RWPE1 (cell line): ENCODE measurements around the gene DCP2.

Source experiments
- CTCF ChIA-PET: fragments of 350-600 bp; sonication (Branson Sonifier 250); formaldehyde crosslinking; extraction: SDS; loops from one replicate; lab custom pipeline; 2021; lab: Yijun Ruan, JAX
- POLR2A ChIA-PET: fragments of 400-600 bp; formaldehyde crosslinking; extraction: SDS; loops from one replicate; lab custom pipeline; 2020; ENCODE audit warnings: antibody characterized with exemption; ENCODE audit not compliant: low non-redundant PET; lab: Yijun Ruan, JAX
- DNase-seq: peaks from one replicate; pipeline ENCODE4 v3.0.0; 2012; ENCODE audit warnings: low spot score
- H3K27ac ChIP-seq: fragments of 450-650 bp; 2 replicates; pipeline ENCODE4 v1.5.1; 2017
- TF ChIP-seq, protein P1 (sequence below): fragments of 450-650 bp; conservative IDR thresholded peaks from 2 replicates; pipeline ENCODE4 v1.5.1; 2017; ENCODE audit warnings: low read depth, mild to moderate bottlenecking

Gene DCP2

GRCh38 chr5:112965733-112966306, 10.8 kb upstream of the DCP2 start:
- TF ChIP-seq, protein P1, sequence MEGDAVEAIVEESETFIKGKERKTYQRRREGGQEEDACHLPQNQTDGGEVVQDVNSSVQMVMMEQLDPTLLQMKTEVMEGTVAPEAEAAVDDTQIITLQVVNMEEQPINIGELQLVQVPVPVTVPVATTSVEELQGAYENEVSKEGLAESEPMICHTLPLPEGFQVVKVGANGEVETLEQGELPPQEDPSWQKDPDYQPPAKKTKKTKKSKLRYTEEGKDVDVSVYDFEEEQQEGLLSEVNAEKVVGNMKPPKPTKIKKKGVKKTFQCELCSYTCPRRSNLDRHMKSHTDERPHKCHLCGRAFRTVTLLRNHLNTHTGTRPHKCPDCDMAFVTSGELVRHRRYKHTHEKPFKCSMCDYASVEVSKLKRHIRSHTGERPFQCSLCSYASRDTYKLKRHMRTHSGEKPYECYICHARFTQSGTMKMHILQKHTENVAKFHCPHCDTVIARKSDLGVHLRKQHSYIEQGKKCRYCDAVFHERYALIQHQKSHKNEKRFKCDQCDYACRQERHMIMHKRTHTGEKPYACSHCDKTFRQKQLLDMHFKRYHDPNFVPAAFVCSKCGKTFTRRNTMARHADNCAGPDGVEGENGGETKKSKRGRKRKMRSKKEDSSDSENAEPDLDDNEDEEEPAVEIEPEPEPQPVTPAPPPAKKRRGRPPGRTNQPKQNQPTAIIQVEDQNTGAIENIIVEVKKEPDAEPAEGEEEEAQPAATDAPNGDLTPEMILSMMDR: no peak
- POLR2A ChIA-PET: no interaction called here
- no peak for DNase-seq
- no peak overlapping the region for H3K27ac ChIP-seq
- CTCF ChIA-PET: interaction anchor here (1.5 kb wide), 1 partner anchor 9 kb away, joined by 3 read pairs; no protein-coding TSS in a partner anchor

GRCh38 chr5:112967520-112968083, 9.0 kb upstream of the DCP2 start:
- DNase-seq: no peak
- POLR2A ChIA-PET: no interaction called here
- H3K27ac ChIP-seq: no peak overlapping the region
- CTCF ChIA-PET: interaction anchor here (1.1 kb wide), 1 partner anchor 416 kb away, joined by 3 read pairs; no protein-coding TSS in a partner anchor
- TF ChIP-seq, protein P1: no peak

GRCh38 chr5:112968411-112969106, 8.0 kb upstream of the DCP2 start:
- POLR2A ChIA-PET: no interaction called here
- CTCF ChIA-PET: interaction anchor here (1.1 kb wide), 1 partner anchor 416 kb away, joined by 3 read pairs; no protein-coding TSS in a partner anchor
- no peak overlapping the region for H3K27ac ChIP-seq

GRCh38 chr5:112971276-112971675, 5.3 kb upstream of the DCP2 start:
- DNase-seq: no peak
- CTCF ChIA-PET: no interaction called here

More at GRCh38 chr5:112968411-112969106, 8.0 kb upstream of the DCP2 start:
- no peak for DNase-seq
- TF ChIP-seq, protein P1: no peak

DNA sequence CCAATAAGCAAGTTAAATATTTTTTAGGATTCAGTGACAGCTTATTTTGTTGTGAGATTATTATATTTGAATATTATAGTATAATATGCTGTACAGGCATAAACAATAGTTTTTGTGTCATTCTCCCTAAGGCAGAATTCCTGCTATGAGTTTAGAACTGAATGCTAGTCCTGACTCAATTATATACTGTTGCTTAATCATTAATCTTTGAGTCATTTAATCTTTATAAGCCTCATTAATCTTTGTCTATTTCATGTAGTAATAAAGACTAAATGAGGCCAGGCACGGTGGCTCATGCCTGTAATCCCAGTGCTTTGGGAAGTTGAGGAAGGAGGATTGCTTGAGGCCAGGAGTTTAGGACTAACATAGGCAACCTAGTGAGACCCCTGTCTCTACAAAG, 3.6 kb upstream of the DCP2 start:
- no peak for DNase-seq
- TF ChIP-seq, protein P1: no peak
- POLR2A ChIA-PET: no interaction called here
- CTCF ChIA-PET: interaction anchor here (0.6 to 0.8 kb wide), 2 partner anchors 23 to 1477 kb away, joined by 3 read pairs; no protein-coding TSS in a partner anchor
- no peak overlapping the region for H3K27ac ChIP-seq

More at GRCh38 chr5:112971276-112971675, 5.3 kb upstream of the DCP2 start:
- TF ChIP-seq, protein P1: no peak
- POLR2A ChIA-PET: no interaction called here
- no peak overlapping the region for H3K27ac ChIP-seq

DNA sequence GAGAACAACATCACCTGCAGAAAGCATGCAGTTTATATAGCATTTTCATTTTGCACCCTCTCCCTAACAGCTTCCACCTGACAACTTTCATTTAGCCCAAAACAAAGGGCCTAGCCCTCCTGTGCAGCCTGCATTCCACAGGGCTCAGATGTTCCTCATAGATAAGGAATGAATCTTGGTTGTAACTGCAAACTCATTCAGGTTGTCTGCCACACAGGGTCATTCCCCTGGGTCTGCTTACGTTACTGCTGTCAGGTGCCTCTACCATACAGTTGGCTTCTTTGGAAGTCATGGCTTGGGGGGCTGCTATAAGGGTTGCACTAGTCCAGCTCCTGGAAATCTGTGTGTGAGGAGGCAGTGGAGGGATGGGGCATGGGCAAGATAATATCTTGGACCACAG, 2.7 kb upstream of the DCP2 start:
- no peak overlapping the region for H3K27ac ChIP-seq
- TF ChIP-seq, protein P1: no peak
- ChIA-PET POLR2A (no interaction called here), CTCF (interaction anchor here (0.6 to 0.8 kb wide), 2 partner anchors 22 to 1476 kb away, joined by 3 read pairs; no protein-coding TSS in a partner anchor)
- no peak for DNase-seq
